Measurements from ENCODE around the gene CLUH.
"Not testable (repeated sequence)": the region's sequence is repeated elsewhere in the genome, so short reads cannot be mapped to it uniquely, and the experiment has no call there.

CLUH gene

DNA sequence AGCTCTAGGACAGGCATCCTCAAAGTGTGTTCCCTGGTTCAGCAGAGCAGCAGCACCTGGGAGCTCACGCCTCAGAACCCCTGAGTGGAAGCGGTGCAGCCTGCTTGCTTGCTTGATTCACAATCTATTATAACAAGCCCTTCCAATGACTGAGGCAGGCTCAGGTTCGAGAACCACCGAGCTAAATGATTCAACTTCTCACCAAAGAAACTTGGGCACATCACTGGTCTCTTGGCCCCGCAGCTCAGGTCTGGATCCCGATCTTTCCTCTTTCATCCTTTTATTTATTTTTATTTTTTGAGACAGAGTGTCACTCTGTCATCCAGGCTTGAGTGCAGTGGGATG is 24.5 kb downstream of the CLUH start:
- no peak for DNase-seq

DNA sequence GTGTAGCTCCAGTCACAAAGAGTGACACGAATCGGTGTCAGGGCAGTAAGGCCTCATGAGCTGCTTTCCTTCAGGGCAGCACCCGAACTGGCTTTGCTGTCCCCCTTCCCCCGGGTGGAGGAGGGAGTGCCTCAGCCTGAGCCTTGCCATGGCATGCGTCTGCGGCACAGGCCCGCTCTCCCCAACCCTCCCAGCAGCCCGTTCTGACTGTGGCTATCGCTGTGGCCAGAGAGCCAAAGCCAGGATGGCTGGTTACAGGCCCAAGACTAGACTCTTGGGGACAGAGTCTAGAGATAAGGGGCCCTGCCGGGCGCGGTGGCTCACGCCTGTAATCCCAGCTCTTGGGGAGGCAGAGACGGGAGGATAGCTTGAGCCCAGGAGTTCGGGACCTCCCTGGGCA is 25.9 kb downstream of the CLUH start:
- DNase-seq, result no peak

DNA sequence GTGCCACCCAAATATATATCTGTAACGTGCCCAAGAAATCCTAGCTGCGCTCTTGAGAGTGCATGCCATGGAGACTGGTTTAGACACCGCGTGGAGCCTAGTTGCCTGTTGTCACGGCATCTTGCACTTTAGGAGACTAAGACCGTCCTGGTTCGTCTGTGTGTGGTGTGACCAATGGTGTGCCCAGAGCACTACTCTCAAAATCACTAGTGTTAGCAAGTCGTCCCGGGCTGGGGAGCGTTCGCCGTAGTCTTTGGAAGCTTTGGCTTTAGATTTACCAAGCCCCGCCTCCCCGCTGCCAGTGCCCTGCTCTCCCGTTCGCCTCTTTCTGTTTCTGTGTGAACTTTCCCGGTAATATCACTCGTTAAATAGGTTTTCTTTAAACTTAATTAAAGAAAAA is 27.0 kb downstream of the CLUH start:
- no peak for DNase-seq

DNA sequence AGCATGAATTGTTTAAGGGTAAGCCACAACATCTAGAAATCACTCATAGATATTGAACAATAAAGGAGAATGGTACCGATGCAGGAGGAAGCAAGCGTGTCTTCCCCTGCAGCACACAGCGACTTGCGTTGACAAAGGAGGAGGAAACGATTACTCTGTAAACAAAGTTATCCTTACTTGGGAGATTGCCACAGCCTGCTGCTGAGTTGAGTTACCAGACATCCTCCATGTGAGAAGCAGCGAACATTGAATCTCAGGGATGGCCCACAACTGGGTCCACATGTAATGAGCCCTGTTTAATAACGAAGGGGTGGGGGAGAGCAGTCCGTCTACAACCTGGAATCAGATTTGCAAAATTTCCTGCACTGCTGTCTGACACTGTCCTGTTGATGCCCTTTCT is 27.7 kb downstream of the CLUH start:
- no peak for DNase-seq

DNA sequence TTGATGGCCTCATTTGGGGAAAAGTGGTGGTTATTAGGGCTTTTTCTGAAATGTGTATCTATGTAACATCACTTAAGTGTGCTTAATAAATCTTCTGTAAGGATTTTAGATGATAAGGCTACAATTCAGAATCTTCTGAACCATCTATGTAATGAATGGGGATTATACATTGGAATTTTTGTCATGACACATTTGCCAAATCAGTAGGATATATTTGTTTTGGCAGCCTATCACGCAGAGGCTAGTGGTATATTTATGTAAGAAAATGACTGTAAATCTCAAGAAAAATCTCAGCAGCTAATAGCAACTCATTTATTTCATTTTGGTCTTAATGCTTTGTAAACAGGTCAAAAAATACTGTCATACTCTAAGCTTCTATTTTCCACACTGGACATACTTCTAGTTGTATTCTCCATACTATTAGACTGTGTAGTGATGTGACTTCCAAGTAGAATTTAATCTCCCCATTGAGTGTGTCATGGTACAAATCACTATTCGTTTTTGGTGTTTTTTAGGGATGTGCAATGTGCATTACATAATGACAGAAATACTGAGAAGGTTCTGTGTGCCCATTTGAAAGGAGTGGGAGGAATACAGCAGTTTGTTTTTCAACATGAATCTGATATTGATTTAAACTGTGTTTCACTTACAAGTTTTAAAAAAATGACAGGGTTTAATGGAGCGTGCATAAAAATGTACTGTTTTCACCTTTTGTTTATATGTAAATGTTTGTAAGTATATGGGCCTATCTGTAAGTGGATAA is 29.2 kb downstream of the CLUH start:
- DNase-seq, result no peak

DNA sequence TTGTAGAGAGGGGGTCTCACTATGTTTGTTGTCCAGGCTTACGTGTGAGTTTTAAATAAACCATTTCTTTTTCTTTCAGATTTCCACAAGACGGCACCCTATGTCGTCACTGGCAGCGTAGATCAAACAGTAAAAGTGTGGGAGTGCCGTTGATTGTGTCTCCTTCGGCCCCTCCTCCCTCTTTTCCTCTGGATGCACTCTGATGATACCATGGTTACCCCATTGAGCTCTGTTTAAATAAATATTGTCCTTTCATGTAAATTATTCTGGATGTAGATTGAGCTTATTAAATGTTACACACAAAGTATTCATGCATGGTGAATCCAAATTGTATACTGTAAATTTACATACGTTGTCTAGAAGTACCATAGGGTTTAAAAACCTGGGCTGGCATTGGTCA is 29.9 kb downstream of the CLUH start:
- DNase-seq, result no peak

DNA sequence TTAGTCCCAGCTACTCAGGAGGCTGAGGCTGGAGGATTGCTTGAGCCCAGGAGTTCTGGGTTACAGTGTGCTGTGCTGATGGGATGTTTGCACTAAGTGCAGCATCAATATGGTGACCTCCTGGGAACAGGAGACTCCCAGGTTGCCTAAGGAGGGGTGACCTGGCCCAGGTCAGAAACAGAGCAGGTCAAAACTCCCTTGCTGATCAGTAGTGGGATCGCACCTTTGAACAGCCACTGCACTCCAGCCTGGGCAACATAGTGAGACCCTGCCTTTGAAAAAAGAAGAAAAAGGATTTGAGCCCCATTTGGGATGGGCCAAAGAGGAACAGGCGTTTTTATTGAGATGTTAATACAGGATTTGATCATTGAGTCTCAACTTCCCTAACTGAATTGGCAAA is 30.6 kb downstream of the CLUH start:
- no peak for DNase-seq

DNA sequence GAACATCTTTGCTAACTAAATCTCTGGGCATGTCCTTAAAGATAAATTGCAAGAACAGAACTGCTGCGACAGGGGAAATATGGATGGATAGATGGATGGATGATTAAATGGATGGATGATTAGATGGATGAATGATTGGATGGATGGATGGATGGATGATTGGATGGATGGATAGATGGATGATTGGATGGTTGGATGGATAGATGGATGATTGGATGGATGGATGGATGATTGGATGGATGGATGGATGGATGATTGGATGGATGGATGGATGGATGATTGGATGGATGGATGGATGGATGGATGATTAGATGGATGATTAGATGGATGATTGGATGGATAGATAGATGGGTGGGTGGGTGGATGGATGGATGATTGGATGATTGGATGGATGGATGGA is 32.3 kb downstream of the CLUH start:
- not testable (repeated sequence) for DNase-seq

DNA sequence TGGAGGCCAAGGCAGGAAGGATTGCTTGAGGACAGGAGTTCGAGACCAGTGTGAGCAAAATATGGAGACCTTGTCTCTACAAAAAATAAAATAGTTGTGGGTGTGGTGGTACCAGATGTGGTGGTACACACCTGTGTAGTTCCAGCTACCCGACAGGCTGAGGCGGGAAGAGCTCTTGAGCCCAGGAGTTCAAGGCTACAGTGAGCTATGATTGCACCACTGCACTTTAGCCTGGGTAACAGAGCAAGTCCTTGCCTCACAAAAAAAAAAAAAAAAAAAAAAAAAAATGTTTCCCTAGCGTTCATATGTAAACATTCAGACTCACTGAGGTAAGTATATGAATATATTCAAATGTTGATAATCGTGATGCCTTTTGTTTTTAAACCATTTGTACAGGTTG is 39.5 kb downstream of the CLUH start:
- DNase-seq, result no peak

DNA sequence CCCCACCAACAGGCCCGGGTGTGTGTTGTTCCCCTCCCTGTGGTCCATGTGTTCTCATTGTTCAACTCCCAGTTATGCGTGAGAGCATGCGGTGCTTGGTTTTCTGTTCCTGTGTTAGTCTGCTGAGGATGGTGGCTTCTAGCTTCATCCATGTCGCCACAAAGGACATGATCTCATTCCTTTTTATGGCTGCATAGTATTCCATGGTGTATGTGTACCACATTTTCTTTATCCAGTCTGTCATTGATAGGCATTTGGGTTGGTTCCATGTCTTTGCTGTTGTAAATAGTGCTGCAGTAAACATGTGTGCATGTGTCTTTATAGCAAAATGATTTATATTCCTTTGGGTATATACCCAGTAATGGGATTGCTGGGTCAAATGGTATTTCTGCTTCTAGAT is 51.2 kb downstream of the CLUH start:
- not testable (repeated sequence) for DNase-seq

DNA sequence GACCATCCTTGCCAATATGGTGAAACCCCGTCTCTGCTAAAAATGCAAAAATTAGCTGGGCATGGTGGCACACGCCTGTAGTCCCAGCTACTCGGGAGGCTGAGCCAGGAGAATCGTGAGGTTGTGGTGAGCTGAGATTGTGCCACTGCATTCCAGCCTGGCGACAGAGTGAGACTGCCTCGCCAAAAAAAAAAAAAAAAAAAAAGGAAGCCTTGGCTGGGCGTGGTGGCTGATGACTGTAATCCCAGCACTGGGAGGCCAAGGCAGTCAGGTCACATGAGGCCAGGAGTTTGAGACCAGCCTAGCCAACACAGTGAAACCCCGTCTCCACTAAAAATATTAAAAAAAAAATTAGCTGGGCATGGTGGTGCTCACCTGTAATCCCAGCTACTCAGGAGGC is 52.2 kb downstream of the CLUH start:
- DNase-seq, result not testable (repeated sequence)

DNA sequence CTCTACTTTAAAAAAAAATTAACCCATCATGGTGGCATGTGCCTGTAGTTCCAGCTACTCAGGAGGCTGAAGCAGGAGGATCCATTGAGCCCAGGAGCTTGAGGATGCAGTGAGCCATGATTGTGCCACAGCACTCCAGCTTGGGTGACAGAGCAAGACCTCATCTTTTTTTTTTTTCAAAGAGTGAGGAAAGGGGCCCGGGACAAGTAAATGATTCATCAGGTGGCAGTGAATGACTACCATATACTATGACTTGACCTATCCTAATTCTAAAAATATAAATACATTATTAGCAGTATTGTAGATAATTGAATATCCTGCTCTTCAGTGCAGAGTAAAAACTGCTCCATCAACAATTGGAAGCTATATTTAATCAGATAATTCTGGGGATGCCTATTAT is 55.3 kb downstream of the CLUH start:
- DNase-seq, result no peak

DNA sequence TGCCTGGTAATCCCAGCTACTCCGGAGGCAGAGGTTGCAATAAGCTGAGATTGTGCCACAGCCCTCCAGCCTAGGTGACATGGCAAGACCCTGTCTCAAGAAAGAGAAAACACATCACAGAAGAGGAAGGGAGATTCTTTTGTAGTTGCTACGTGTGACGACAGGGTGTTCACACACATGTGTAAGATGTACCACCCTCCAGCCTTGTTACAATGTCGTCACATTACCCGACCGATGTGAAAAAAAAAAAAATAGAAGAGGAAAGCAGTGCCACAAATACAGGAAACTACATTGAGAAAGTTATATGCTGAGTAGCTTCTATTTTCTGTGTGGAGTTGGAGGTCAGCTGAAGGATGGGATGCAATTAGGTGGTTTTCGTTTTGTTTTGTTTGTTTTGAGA is 56.0 kb downstream of the CLUH start:
- no peak for DNase-seq

DNA sequence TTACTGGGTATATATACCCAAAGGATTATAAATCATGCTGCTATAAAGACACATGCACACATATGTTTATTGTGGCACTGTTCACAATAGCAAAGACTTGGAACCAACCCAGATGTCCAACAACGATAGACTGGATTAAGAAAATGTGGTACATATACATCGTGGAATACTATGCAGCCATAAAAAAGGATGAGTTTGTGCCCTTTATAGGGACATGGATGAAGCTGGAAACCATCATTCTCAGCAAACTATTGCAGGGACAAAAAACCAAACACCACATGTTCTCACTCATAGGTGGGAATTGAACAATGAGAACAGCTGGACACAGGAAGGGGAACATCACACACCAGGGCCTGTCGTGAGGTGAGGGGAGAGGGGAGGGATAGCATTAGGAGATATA is 58.7 kb downstream of the CLUH start:
- DNase-seq, result not testable (repeated sequence)

DNA sequence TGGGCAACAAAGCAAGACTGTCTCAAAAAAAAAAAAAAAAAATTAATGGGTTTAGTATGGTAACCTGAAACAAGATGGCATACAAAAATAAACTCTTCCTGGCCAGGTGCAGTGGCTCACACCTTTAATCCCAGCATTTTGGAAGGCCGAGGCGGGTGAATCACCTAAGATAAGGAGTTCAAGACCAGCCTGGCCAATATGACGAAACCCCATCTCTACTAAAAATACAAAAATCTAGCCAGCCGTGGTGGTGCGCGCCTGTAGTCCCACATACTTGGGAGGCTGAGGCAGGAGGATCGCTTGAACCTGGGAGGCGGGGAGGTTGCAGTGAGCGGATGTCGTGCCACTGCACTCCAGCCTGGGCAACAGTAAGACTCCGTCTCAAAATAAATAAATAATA is 62.4 kb downstream of the CLUH start:
- no peak for DNase-seq

DNA sequence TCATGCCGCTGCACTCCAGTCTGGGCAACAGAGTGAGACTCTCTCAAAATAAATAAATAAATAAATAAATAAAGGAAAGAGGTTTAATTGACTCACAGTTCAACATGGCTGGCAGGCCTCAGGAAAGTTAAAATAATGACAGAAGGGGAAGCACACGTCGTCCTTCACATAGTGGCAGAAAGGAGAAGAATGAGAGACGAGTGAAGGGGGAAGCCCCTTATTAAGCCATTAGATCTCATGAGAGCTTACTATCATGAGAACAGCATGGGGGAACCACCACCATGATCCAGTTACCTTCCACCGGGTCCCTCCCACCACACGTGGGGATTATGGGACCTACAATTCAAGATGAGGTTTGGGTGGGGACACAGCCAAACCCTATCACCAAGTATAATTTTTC is 63.6 kb downstream of the CLUH start:
- DNase-seq, result no peak

DNA sequence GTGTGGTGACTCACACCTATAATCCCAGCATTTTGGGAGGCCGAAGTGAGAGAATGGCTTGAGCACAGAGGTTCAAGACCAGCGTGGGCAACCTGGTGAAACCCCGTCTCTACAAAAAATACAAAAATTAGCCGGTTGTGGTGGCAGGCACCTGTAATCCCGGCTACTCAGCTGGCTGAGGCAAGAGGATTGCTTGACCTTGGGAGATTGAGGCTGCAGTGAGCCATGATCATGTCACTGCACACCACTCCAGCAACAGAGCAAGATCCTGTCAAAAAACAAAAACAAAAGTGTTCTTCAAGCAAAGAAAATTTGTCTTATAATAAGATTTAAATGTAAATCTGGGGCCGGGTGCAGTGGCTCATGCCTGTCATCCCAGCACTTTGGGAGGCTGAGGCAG is 66.6 kb downstream of the CLUH start:
- DNase-seq, result no peak

All from activated CD4-positive, alpha-beta T cell treated with anti-CD3 and anti-CD28 coated beads for 4 hours (primary cell).